Testis (tissue), 2 donors: ENCODE measurements around the gene HMX2.

Source experiments
- POLR2A ChIP-seq: fragments of 450-650 bp; IDR thresholded peaks from one replicate; pipeline ENCODE4 v1.6.1; 2017; ENCODE audit warnings: antibody characterized with exemption, mild to moderate bottlenecking, moderate library complexity
- TF ChIP-seq, protein P1 (sequence below), 3 experiments: fragments of 450-650 bp in 2 of 3; fragments of 200-600 bp in 1 of 3; sonication (generic) in 1 of 3; IDR thresholded peaks; one replicate each; pipeline ENCODE4 v1.5.1; 2016 to 2019; ENCODE audit warnings: antibody characterized with exemption in 3 of 3, mild to moderate bottlenecking in 2 of 3, moderate library complexity in 1 of 3

- TF ChIP-seq, protein P1, sequence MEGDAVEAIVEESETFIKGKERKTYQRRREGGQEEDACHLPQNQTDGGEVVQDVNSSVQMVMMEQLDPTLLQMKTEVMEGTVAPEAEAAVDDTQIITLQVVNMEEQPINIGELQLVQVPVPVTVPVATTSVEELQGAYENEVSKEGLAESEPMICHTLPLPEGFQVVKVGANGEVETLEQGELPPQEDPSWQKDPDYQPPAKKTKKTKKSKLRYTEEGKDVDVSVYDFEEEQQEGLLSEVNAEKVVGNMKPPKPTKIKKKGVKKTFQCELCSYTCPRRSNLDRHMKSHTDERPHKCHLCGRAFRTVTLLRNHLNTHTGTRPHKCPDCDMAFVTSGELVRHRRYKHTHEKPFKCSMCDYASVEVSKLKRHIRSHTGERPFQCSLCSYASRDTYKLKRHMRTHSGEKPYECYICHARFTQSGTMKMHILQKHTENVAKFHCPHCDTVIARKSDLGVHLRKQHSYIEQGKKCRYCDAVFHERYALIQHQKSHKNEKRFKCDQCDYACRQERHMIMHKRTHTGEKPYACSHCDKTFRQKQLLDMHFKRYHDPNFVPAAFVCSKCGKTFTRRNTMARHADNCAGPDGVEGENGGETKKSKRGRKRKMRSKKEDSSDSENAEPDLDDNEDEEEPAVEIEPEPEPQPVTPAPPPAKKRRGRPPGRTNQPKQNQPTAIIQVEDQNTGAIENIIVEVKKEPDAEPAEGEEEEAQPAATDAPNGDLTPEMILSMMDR (IDR thresholded peaks at IDR 0.05) = no peak
- no peak for TF ChIP-seq POLR2A
These were observed 4.6 kb upstream of the HMX2 start for GRCh38 chr10:123143162-123143824.
